OCI-LY7 (cell line): ENCODE measurements around the gene THAP4. TPM values are rescaled to one million over a fixed set of nuclear protein-coding genes. Genes with fewer than 3 reads are reported as not detected.
A peak's percentile ranks its signal among the peaks of the same experiment; 100 is the strongest.

Experiments used
- BruUV-seq: library from RNA; stranded (reverse); fragments of 400-500 nt; replicated peaks from 2 replicates; lab custom pipeline; 2021; lab: Mats Ljungman, UMichigan
- CTCF ChIA-PET: fragments of 300-600 bp; sonication (Branson Sonifier 250); formaldehyde crosslinking; loops from one replicate; lab custom pipeline; 2022; ENCODE audit warnings: antibody characterized with exemption; ENCODE audit not compliant: unreplicated experiment; lab: Charles Lee
- POLR2A ChIA-PET: fragments of 300-600 bp; sonication (Branson Sonifier 250); formaldehyde crosslinking; loops from one replicate; lab custom pipeline; 2022; ENCODE audit warnings: antibody characterized with exemption; lab: Charles Lee
- DNase-seq: peaks from one replicate; pipeline ENCODE4 v3.0.0-alpha.2; 2015; ENCODE audit warnings: low spot score
- H2AFZ ChIP-seq: fragments of 200-600 bp; sonication (generic), shearing (Covaris generic); 2 replicates; pipeline ENCODE4 v1.6.1; 2014; ENCODE audit warnings: mild to moderate bottlenecking, antibody characterized with exemption, low read length, moderate library complexity
- H3K27ac ChIP-seq: fragments of 200-600 bp; sonication (generic); 2 replicates; pipeline ENCODE4 v1.5.1; 2014; ENCODE audit warnings: mixed run types, low read depth, mild to moderate bottlenecking, moderate library complexity, low read length, inconsistent platforms; ENCODE audit not compliant: poor library complexity, severe bottlenecking
- H3K36me3 ChIP-seq: fragments of 200-600 bp; sonication (generic); 2 replicates; pipeline ENCODE4 v1.6.1; 2014; ENCODE audit warnings: mild to moderate bottlenecking, antibody characterized with exemption, low read length, moderate library complexity, mixed read lengths; ENCODE audit not compliant: insufficient read depth
- H3K4me1 ChIP-seq: fragments of 200-600 bp; sonication (generic); 2 replicates; pipeline ENCODE4 v1.5.1; 2014; ENCODE audit warnings: mild to moderate bottlenecking, low read length; ENCODE audit not compliant: insufficient read depth, poor library complexity, severe bottlenecking
- H3K4me2 ChIP-seq: fragments of 200-600 bp; sonication (generic); 2 replicates; pipeline ENCODE4 v1.6.1; 2014; ENCODE audit warnings: mild to moderate bottlenecking, low read length
- H3K4me3 ChIP-seq: fragments of 200-600 bp; sonication (generic); 2 replicates; pipeline ENCODE4 v1.5.1; 2014; ENCODE audit warnings: mild to moderate bottlenecking, low read depth, low read length; ENCODE audit not compliant: poor library complexity, severe bottlenecking
- H3K79me2 ChIP-seq: fragments of 200-600 bp; sonication (generic); 2 replicates; pipeline ENCODE4 v1.6.1; 2016; ENCODE audit warnings: low read depth, mild to moderate bottlenecking, low read length, moderate library complexity, mixed read lengths; ENCODE audit not compliant: insufficient read depth
- H3K9me2 ChIP-seq: fragments of 200-600 bp; sonication (generic); 2 replicates; pipeline ENCODE4 v1.6.1; 2016; ENCODE audit warnings: mild to moderate bottlenecking, low read length, mixed read lengths; ENCODE audit not compliant: insufficient read depth
- H3K9me3 ChIP-seq: fragments of 200-600 bp; sonication (generic); 2 replicates; pipeline ENCODE4 v1.6.1; 2014; ENCODE audit warnings: mild to moderate bottlenecking, mixed run types, low read length, mixed read lengths
- H4K20me1 ChIP-seq: fragments of 200-600 bp; sonication (generic); 2 replicates; pipeline ENCODE4 v1.6.1; 2014; ENCODE audit warnings: mild to moderate bottlenecking, antibody characterized with exemption, low read length, moderate library complexity, mixed read lengths; ENCODE audit not compliant: insufficient read depth
- EZH2phosphoT487 ChIP-seq: fragments of 200-600 bp; sonication (generic); IDR thresholded peaks from 2 replicates; pipeline ENCODE4 v1.6.1; 2018; ENCODE audit warnings: low read depth, borderline replicate concordance, mild to moderate bottlenecking, mixed run types, antibody characterized with exemption, low read length, moderate library complexity, mixed read lengths
- intact Hi-C: fragments of 100-400 bp; cut with micrococcal nuclease; formaldehyde crosslinking; loops from one replicate; pipeline ENCODE4 v1.10.0; 2022; ENCODE audit not compliant: unreplicated experiment
- total RNA-seq, 2 experiments: library from RNA; depleted of rRNA in 1 of 2; stranded (reverse); fragments of >200 nt in 1 of 2; shearing (Covaris generic) in 1 of 2; gene quantifications; 2 replicates each; pipeline ENCODE4 v1.2.3, GENCODE V29; 2014 to 2022
- TF ChIP-seq, protein P1 (sequence below): fragments of 200-600 bp; sonication (generic); conservative IDR thresholded peaks from 2 replicates; pipeline ENCODE4 v1.5.1; 2014; ENCODE audit warnings: mild to moderate bottlenecking, antibody characterized with exemption, low read length, moderate library complexity, mixed read lengths

THAP4 gene
- total RNA-seq, 2 experiments from 2014 or later, result 61.6 to 65.6 TPM

DNA sequence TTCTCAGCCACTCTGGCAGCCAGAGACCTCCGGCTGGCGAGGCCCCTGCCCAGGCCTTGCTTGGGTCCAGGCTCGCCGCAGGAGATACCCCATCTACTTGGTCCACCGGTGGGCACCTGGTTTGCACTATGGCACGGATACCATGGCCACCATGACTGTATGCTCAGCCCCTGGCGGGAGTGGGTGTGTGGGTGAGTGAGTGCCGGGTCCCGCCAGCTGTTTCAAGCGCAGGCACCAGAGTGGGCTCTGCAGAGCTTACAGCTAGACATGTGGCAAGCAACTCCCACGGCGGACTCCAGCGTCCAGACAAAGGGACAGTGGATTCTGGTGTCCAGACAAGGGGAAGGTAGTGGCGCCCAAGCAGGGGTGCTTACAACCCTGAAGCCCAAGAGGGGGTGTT lies 2.0 kb upstream of the THAP4 start:
- Histone ChIP-seq H3K4me2 (peak overlapping the region; percentile 71), H3K4me3 (peak overlapping the region; percentile 89), H3K36me3 (peaks cover 46% of the 10 kb centered on the region), H3K9me3 (peaks cover 23% of the 10 kb centered on the region), H3K27ac (no peak overlapping the region), H3K9me2 (no peaks in the 10 kb centered on the region), H3K4me1 (peaks cover 25% of the 10 kb centered on the region), H3K79me2 (peaks cover 85% of the 10 kb centered on the region), H2AFZ (no peak overlapping the region), H4K20me1 (0 out of 2 replicates have a peak, but pooled peaks cover 4% of the 10 kb centered on the region)
- POLR2A ChIA-PET, result interaction anchor here (0.6 to 1.7 kb wide), 3 partner anchors 48 to 162 kb away, joined by 3 to 7 read pairs (median 4); partner anchors contain the start of gene DTYMK
- no peak for TF ChIP-seq EZH2phosphoT487
- TF ChIP-seq, protein P1, sequence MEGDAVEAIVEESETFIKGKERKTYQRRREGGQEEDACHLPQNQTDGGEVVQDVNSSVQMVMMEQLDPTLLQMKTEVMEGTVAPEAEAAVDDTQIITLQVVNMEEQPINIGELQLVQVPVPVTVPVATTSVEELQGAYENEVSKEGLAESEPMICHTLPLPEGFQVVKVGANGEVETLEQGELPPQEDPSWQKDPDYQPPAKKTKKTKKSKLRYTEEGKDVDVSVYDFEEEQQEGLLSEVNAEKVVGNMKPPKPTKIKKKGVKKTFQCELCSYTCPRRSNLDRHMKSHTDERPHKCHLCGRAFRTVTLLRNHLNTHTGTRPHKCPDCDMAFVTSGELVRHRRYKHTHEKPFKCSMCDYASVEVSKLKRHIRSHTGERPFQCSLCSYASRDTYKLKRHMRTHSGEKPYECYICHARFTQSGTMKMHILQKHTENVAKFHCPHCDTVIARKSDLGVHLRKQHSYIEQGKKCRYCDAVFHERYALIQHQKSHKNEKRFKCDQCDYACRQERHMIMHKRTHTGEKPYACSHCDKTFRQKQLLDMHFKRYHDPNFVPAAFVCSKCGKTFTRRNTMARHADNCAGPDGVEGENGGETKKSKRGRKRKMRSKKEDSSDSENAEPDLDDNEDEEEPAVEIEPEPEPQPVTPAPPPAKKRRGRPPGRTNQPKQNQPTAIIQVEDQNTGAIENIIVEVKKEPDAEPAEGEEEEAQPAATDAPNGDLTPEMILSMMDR, result no peak
- DNase-seq, result peak; percentile 7
- CTCF ChIA-PET, result no interaction called here
- intact Hi-C loops, result loop anchor here (10.0 kb wide), 1 partner anchor 284 kb away; the partner anchor contains the start of gene FARP2
- BruUV-seq, result no TSS peak

DNA sequence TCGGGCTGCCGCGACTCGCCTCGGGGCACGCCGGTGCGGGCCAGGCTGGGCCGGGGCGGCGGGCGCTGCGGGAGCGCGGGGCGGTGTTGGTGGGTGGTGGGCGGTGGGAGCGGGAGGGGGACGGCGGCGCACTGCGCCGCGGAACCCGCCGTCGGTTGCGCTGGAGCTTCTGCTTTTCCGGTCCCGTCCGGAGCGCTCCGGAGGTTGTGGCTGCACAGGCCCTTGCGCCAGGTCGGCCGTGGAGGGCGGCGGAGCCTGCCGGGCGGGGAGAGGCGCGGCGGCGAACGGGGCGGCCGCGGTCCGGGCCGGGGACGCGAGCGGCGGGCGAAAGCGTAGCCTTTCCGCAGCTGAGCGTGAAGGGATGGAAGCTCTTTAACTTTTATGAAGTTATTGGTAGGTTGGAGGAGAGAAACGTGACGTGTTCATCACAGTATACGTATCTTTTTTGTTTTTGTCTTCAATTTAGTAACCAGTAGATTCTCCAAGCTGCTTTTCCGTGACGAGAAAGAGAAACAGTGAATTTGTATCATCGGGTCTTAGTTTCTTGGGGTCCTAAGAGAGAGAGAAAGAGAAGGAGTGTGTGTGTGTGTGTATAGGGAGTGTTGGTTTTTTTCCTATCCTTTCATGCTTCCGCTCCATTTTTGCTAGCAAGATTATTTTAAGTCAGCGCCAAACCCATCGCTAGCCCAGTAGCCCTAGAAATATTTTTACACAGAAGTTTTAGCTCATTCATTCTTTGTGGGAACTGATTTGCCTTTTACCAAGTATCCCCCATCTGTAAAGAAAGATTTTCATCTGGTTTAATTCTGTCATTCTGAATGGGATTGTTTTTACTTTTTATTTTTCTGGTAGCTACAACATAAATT lies 1.1 kb upstream of the THAP4 start:
- peak overlapping the region; percentile 75 for H3K27ac ChIP-seq
- peak overlapping the region; percentile 77; the same call in 1 of the 2 replicates for H2AFZ ChIP-seq
- BruUV-seq, result TSS peak; percentile 66
- H3K9me3 ChIP-seq, result peaks cover 23% of the 10 kb centered on the region
- H3K36me3 ChIP-seq, result peaks cover 51% of the 10 kb centered on the region
- CTCF ChIA-PET, result interaction anchor here (0.6 to 1.1 kb wide), 2 partner anchors 11 to 104 kb away, joined by 3 read pairs; no protein-coding TSS in a partner anchor
- POLR2A ChIA-PET, result interaction anchor here (0.6 to 1.7 kb wide), 4 partner anchors 8 to 161 kb away, joined by 3 to 8 read pairs (median 6); partner anchors contain the start of gene DTYMK
- DNase-seq, result peak; percentile 66
- intact Hi-C loops, result loop anchor here (10.0 kb wide), 1 partner anchor 283 kb away; the partner anchor contains the start of gene FARP2
- H3K4me3 ChIP-seq, result peak overlapping the region; percentile 89
- peaks cover 76% of the 10 kb centered on the region for H3K79me2 ChIP-seq
- TF ChIP-seq EZH2phosphoT487, result no peak
- TF ChIP-seq, protein P1, result no peak
- H3K9me2 ChIP-seq, result no peaks in the 10 kb centered on the region
- H3K4me1 ChIP-seq, result peaks cover 25% of the 10 kb centered on the region
- H3K4me2 ChIP-seq, result peak overlapping the region; percentile 71
- H4K20me1 ChIP-seq, result 0 out of 2 replicates have a peak, but pooled peaks cover 4% of the 10 kb centered on the region
